ENCODE measurements around the gene CEP85. TPM values are rescaled to one million over a fixed set of nuclear protein-coding genes. Genes with fewer than 3 reads are reported as not detected.

CEP85 gene
- total and polyA plus RNA-seq, 9 of the 15 experiments (the other 6 are each of a cell fraction or from before 2014, with no cell fraction given), result 42.1 to 140 (median 92.6) TPM

GRCh38 chr1:26277719-26278118 lies 43.7 kb downstream of the CEP85 start:
- Histone ChIP-seq H2AFZ (ENCODE audit: low read depth, low read length) (no peak overlapping the region), H3K79me2 (ENCODE audit: control insufficient read depth, insufficient read depth, low read length) (peaks cover 24% of the 10 kb centered on the region; the same call in 2 of the 3 replicates), H3K9ac (ENCODE audit: insufficient read depth in 1 of 2, low read depth in 2 of 2, low read length in 2 of 2) (peak overlapping the region in 1 of 2 experiments; percentile 38; a peak in 1 of 4 replicates), H3K9me1 (ENCODE audit: control insufficient read depth, insufficient read depth, low read length) (peaks cover 5% of the 10 kb centered on the region), H3K4me2 (ENCODE audit: insufficient read depth, low read length) (no peak overlapping the region), H3K9me3 (replicated peaks; ENCODE audit: control insufficient read depth, insufficient read depth, low read depth, low read length) (no peaks in the 10 kb centered on the region), H3K27ac (ENCODE audit: extremely low read depth, low read depth, low read length) (peak overlapping the region; percentile 81), H4K20me1 (replicated peaks; ENCODE audit: control insufficient read depth, insufficient read depth, low read length) (peaks cover 4% of the 10 kb centered on the region; the same call in 1 of the 2 replicates), H3K36me3 (ENCODE audit: control insufficient read depth, insufficient read depth, low read length) (peaks cover 84% of the 10 kb centered on the region), H3K4me3 (no peak overlapping the region), H3K4me1 (replicated peaks in 1 of 2; ENCODE audit: control insufficient read depth in 2 of 2, insufficient read depth in 2 of 2, low read length in 2 of 2) (peaks cover 61 to 69% of the 10 kb centered on the region in 2 experiments), H3K27me3 (ENCODE audit: control insufficient read depth in 2 of 2, insufficient read depth in 2 of 2, low read length in 2 of 2) (no peaks in the 10 kb centered on the region)
- no peak for TF ChIP-seq BRCA1 (IDR thresholded peaks at IDR 0.05)
- TF ChIP-seq BRCA1 (CRISPR knock-in tag; IDR thresholded peaks at IDR 0.05), result 0 out of 2 replicates have a peak, but pooled peaks have one; percentile 30
- TF ChIP-seq RERE (CRISPR knock-in tag; IDR thresholded peaks at IDR 0.05; ENCODE audit: borderline replicate concordance), result no peak
- TF ChIP-seq POLR2A (conservative IDR thresholded peaks at IDR 0.05), result peak; percentile 49; the same call in 1 of the 2 replicates
- 0 out of 2 replicates have a peak, but pooled peaks have one; percentile 11 for TF ChIP-seq POLR2AphosphoS5 (IDR thresholded peaks at IDR 0.05; ENCODE audit: control insufficient read depth, insufficient read depth, low read depth, low read length)
- no peak for TF ChIP-seq NUFIP1 (IDR thresholded peaks at IDR 0.05; ENCODE audit: partially characterized antibody)
- ATAC-seq (no peak), FAIRE-seq (no peak), DNase-seq (ENCODE audit: extremely low read depth in 1 of 4, low spot score in 3 of 4) (no peak)
- 100% methylated on average over 1 of the region's 1 CpG for WGBS (ENCODE audit: insufficient coverage, low coverage, missing lambda C conversion rate)
- ChIA-PET POLR2A (interaction anchor here (0.7 to 3.6 kb wide), 9 partner anchors 9 to 140 kb away, joined by 3 to 10 read pairs (median 4); partner anchors contain the start of genes CD52 and CEP85), CTCF (ENCODE audit: low intra/inter-chr PET ratio) (interaction anchor here (1.6 kb wide), 1 partner anchor 44 kb away, joined by 3 read pairs; no protein-coding TSS in a partner anchor)
- intact Hi-C loops (cut with micrococcal nuclease) (no loop called here), in situ Hi-C loops (cut with MboI) (loop anchor here (5.0 kb wide), 1 partner anchor 115 kb away; no protein-coding TSS in a partner anchor)
- no TSS peak for BruUV-seq (replicated peaks)

Measured in K562 (cell line).